Activated naive CD4-positive, alpha-beta T cell treated with anti-CD3 and anti-CD28 coated beads for 36 hours (primary cell): ENCODE measurements around the gene PRDM15. TPM values are rescaled to one million over a fixed set of nuclear protein-coding genes. Genes with fewer than 3 reads are reported as not detected.

Experiments used
- CTCF ChIA-PET: fragments of 350-600 bp; sonication (Branson Sonifier 250); formaldehyde crosslinking; loops from one replicate; lab custom pipeline; 2021; ENCODE audit warnings: antibody characterized with exemption; lab: Charles Lee
- DNase-seq: peaks from one replicate; pipeline ENCODE4 v3.0.0-alpha.2; 2020
- H3K27ac Mint-ChIP-seq: one replicate; pipeline ENCODE4 v1.8.0; 2021; ENCODE audit warnings: mild to moderate bottlenecking, mixed read lengths
- H3K27me3 Mint-ChIP-seq: one replicate; pipeline ENCODE4 v1.8.0; 2021; ENCODE audit warnings: low read depth, mixed read lengths
- H3K36me3 Mint-ChIP-seq: one replicate; pipeline ENCODE4 v1.8.0; 2021; ENCODE audit warnings: low read depth, mixed read lengths
- H3K4me1 Mint-ChIP-seq: one replicate; pipeline ENCODE4 v1.8.0; 2021; ENCODE audit warnings: low read depth, mixed read lengths
- H3K4me3 Mint-ChIP-seq: one replicate; pipeline ENCODE4 v1.8.0; 2021; ENCODE audit warnings: mild to moderate bottlenecking, moderate library complexity, mixed read lengths
- H3K9me3 Mint-ChIP-seq: one replicate; pipeline ENCODE4 v1.8.0; 2021; ENCODE audit warnings: mixed read lengths
- intact Hi-C: fragments of 100-400 bp; cut with micrococcal nuclease; formaldehyde crosslinking; loops from one replicate; pipeline ENCODE4 v1.15.1; 2023
- total RNA-seq, 2 experiments: library from RNA; stranded (reverse); gene quantifications; one replicate each; pipeline ENCODE4 v1.2.3, GENCODE V29; 2021

PRDM15 gene
- total RNA-seq, 2 experiments from 2014 or later = 9.6 to 9.8 TPM

GRCh38 chr21:41832596-41833496, 46.3 kb downstream of the PRDM15 start:
- intact Hi-C loops = no loop called here
- Mint-ChIP-seq H3K36me3 (peaks cover 12% of the 10 kb centered on the region), H3K27me3 (no peaks in the 10 kb centered on the region), H3K4me1 (no peaks in the 10 kb centered on the region), H3K9me3 (no peaks in the 10 kb centered on the region), H3K27ac (no peak overlapping the region), H3K4me3 (no peak overlapping the region)
- DNase-seq = no peak
- CTCF ChIA-PET = no interaction called here

- H3K27me3 Mint-ChIP-seq = no peaks in the 10 kb centered on the region
- no peaks in the 10 kb centered on the region for H3K4me1 Mint-ChIP-seq
- intact Hi-C loops = no loop called here
- no peaks in the 10 kb centered on the region for H3K9me3 Mint-ChIP-seq
- CTCF ChIA-PET = no interaction called here
- no peak overlapping the region for H3K4me3 Mint-ChIP-seq
- no peak overlapping the region for H3K27ac Mint-ChIP-seq
- peaks cover 8% of the 10 kb centered on the region for H3K36me3 Mint-ChIP-seq
- DNase-seq = no peak
Measured at GRCh38 chr21:41831866-41832595, 47.1 kb downstream of the PRDM15 start.

GRCh38 chr21:41831453-41831831, 47.7 kb downstream of the PRDM15 start:
- CTCF ChIA-PET = no interaction called here
- no peak for DNase-seq
- intact Hi-C loops = no loop called here
- Mint-ChIP-seq H3K36me3 (peaks cover 4% of the 10 kb centered on the region), H3K27me3 (no peaks in the 10 kb centered on the region), H3K4me1 (no peaks in the 10 kb centered on the region), H3K9me3 (no peaks in the 10 kb centered on the region), H3K27ac (no peak overlapping the region), H3K4me3 (no peak overlapping the region)

GRCh38 chr21:41830764-41831452, 48.2 kb downstream of the PRDM15 start:
- no peak overlapping the region for H3K27ac Mint-ChIP-seq
- no peak for DNase-seq
- no peak overlapping the region for H3K4me3 Mint-ChIP-seq
- CTCF ChIA-PET = no interaction called here
- no peaks in the 10 kb centered on the region for H3K27me3 Mint-ChIP-seq
- H3K9me3 Mint-ChIP-seq = no peaks in the 10 kb centered on the region
- intact Hi-C loops = no loop called here
- H3K4me1 Mint-ChIP-seq = no peaks in the 10 kb centered on the region
- peaks cover under 1% of the 10 kb centered on the region for H3K36me3 Mint-ChIP-seq

GRCh38 chr21:41830145-41830707, 48.9 kb downstream of the PRDM15 start:
- intact Hi-C loops = no loop called here
- no peak for DNase-seq
- Mint-ChIP-seq H3K4me3 (no peak overlapping the region), H3K36me3 (no peaks in the 10 kb centered on the region), H3K27me3 (no peaks in the 10 kb centered on the region), H3K9me3 (no peaks in the 10 kb centered on the region), H3K4me1 (no peaks in the 10 kb centered on the region), H3K27ac (no peak overlapping the region)
- CTCF ChIA-PET = no interaction called here

- intact Hi-C loops = no loop called here
- no peaks in the 10 kb centered on the region for H3K27me3 Mint-ChIP-seq
- peaks cover 6% of the 10 kb centered on the region for H3K4me1 Mint-ChIP-seq
- H3K27ac Mint-ChIP-seq = no peak overlapping the region
- H3K4me3 Mint-ChIP-seq = no peak overlapping the region
- H3K9me3 Mint-ChIP-seq = no peaks in the 10 kb centered on the region
- H3K36me3 Mint-ChIP-seq = no peaks in the 10 kb centered on the region
- no peak for DNase-seq
- CTCF ChIA-PET = no interaction called here
Measured at GRCh38 chr21:41828884-41829360, 50.2 kb downstream of the PRDM15 start.

- no peak for DNase-seq
- no peak overlapping the region for H3K4me3 Mint-ChIP-seq
- intact Hi-C loops = no loop called here
- H3K27me3 Mint-ChIP-seq = no peaks in the 10 kb centered on the region
- no peaks in the 10 kb centered on the region for H3K36me3 Mint-ChIP-seq
- H3K4me1 Mint-ChIP-seq = peaks cover 13% of the 10 kb centered on the region
- no peak overlapping the region for H3K27ac Mint-ChIP-seq
- no peaks in the 10 kb centered on the region for H3K9me3 Mint-ChIP-seq
- CTCF ChIA-PET = no interaction called here
Measured at GRCh38 chr21:41827951-41828883, 50.9 kb downstream of the PRDM15 start.

GRCh38 chr21:41825881-41826280, 53.3 kb downstream of the PRDM15 start:
- no peak for DNase-seq
- Mint-ChIP-seq H3K9me3 (no peaks in the 10 kb centered on the region), H3K36me3 (peaks cover 7% of the 10 kb centered on the region), H3K4me3 (no peak overlapping the region), H3K27ac (no peak overlapping the region), H3K4me1 (peaks cover 14% of the 10 kb centered on the region), H3K27me3 (no peaks in the 10 kb centered on the region)
- intact Hi-C loops = no loop called here
- CTCF ChIA-PET = no interaction called here

- CTCF ChIA-PET = interaction anchor here (0.8 kb wide), 1 partner anchor 283 kb away, joined by 4 read pairs; no protein-coding TSS in a partner anchor
- intact Hi-C loops = no loop called here
- no peak for DNase-seq
- no peaks in the 10 kb centered on the region for H3K27me3 Mint-ChIP-seq
- H3K9me3 Mint-ChIP-seq = no peaks in the 10 kb centered on the region
- peaks cover 14% of the 10 kb centered on the region for H3K4me1 Mint-ChIP-seq
- no peak overlapping the region for H3K4me3 Mint-ChIP-seq
- H3K36me3 Mint-ChIP-seq = peaks cover 9% of the 10 kb centered on the region
- H3K27ac Mint-ChIP-seq = no peak overlapping the region
Measured at GRCh38 chr21:41825216-41825615, 53.9 kb downstream of the PRDM15 start.

- H3K27ac Mint-ChIP-seq = no peak overlapping the region
- H3K27me3 Mint-ChIP-seq = no peaks in the 10 kb centered on the region
- CTCF ChIA-PET = interaction anchor here (0.8 kb wide), 1 partner anchor 283 kb away, joined by 4 read pairs; no protein-coding TSS in a partner anchor
- H3K4me1 Mint-ChIP-seq = peaks cover 14% of the 10 kb centered on the region
- H3K9me3 Mint-ChIP-seq = no peaks in the 10 kb centered on the region
- intact Hi-C loops = no loop called here
- H3K4me3 Mint-ChIP-seq = no peak overlapping the region
- peaks cover 9% of the 10 kb centered on the region for H3K36me3 Mint-ChIP-seq
- no peak for DNase-seq
Measured at GRCh38 chr21:41824466-41825207, 54.5 kb downstream of the PRDM15 start.

- Mint-ChIP-seq H3K36me3 (peaks cover 9% of the 10 kb centered on the region), H3K27ac (no peak overlapping the region), H3K27me3 (no peaks in the 10 kb centered on the region), H3K9me3 (no peaks in the 10 kb centered on the region), H3K4me3 (no peak overlapping the region), H3K4me1 (peaks cover 14% of the 10 kb centered on the region)
- intact Hi-C loops = no loop called here
- DNase-seq = no peak
- CTCF ChIA-PET = no interaction called here
Measured at GRCh38 chr21:41823906-41824305, 55.2 kb downstream of the PRDM15 start.
